Omental fat pad (tissue), 4 donors: Measurements from ENCODE around the gene MRPL44. TPM values are rescaled to one million over a fixed set of nuclear protein-coding genes. Genes with fewer than 3 reads are reported as not detected.

Experiments used
- ATAC-seq: fragments of 150-250 bp; one replicate; pipeline ENCODE4 v1.9.1; 2016; ENCODE audit warnings: mild to moderate bottlenecking, moderate library complexity; ENCODE audit not compliant: low FRiP score
- DNase-seq: peaks from one replicate; pipeline ENCODE4 v3.0.0-alpha.2; 2019; ENCODE audit warnings: low spot score
- total RNA-seq, 4 donors: library from RNA; depleted of rRNA; stranded (reverse); fragments of >200 nt; gene quantifications; one replicate each; pipeline ENCODE4 v1.1.0, GENCODE V29; 2016
- TF ChIP-seq, protein P1 (sequence below), 3 donors: fragments of 450-650 bp; IDR thresholded peaks; one replicate each; pipeline ENCODE4 v1.5.1; 2016 to 2017; ENCODE audit warnings: antibody characterized with exemption in 3 of 3, mild to moderate bottlenecking in 3 of 3, moderate library complexity in 2 of 3

The MRPL44 gene
- total RNA-seq, 4 donors from 2014 or later, result 18.8 to 32.4 (median 21.1) TPM

DNA sequence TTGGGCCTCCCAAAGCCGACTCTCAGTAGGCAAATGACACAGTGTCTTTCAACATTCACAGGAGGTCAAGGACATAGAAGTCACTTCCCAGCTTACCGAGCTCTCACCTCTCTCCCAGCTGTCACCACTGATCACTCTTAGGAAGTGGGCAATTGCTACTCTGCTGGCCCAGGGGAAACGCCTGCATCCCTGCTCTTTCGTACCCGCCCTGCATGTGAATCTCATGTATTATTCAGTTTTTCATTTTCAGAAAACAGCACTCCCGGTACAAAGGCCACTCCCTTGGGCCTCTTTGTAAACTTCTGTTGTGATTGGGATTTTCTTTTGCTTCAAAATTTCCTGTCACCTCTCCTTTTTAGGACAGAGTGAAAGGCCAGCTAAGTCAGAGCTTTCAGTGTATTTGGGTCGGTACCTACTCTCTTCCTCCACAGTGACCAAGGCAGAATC is 15.4 kb downstream of the MRPL44 start:
- ATAC-seq (no peak), DNase-seq (no peak)

DNA sequence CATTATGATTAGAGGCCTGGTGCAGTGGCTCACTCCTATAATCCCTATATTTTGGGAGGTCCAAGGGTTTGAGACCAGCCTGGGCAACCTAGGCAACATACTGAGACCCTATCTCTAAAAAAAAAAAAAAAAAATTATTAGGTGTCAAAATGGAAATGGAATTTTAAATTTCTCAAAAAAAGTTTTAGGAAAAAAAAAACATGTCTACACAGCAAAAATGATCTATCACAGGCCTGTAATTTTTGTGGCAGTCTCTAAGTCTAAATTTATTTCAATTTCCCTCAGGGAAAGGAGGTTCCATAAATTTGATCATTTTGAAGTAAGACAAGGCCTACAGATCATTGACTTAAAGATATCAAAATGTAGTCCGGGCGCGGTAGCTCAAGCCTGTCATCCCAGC is 16.3 kb downstream of the MRPL44 start:
- ATAC-seq (no peak), DNase-seq (no peak)
- TF ChIP-seq, protein P1, sequence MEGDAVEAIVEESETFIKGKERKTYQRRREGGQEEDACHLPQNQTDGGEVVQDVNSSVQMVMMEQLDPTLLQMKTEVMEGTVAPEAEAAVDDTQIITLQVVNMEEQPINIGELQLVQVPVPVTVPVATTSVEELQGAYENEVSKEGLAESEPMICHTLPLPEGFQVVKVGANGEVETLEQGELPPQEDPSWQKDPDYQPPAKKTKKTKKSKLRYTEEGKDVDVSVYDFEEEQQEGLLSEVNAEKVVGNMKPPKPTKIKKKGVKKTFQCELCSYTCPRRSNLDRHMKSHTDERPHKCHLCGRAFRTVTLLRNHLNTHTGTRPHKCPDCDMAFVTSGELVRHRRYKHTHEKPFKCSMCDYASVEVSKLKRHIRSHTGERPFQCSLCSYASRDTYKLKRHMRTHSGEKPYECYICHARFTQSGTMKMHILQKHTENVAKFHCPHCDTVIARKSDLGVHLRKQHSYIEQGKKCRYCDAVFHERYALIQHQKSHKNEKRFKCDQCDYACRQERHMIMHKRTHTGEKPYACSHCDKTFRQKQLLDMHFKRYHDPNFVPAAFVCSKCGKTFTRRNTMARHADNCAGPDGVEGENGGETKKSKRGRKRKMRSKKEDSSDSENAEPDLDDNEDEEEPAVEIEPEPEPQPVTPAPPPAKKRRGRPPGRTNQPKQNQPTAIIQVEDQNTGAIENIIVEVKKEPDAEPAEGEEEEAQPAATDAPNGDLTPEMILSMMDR (IDR thresholded peaks at IDR 0.05), result no peak

More for the DNA sequence above, 15.4 kb downstream of the MRPL44 start:
- TF ChIP-seq, protein P1 (IDR thresholded peaks at IDR 0.05), result no peak

DNA sequence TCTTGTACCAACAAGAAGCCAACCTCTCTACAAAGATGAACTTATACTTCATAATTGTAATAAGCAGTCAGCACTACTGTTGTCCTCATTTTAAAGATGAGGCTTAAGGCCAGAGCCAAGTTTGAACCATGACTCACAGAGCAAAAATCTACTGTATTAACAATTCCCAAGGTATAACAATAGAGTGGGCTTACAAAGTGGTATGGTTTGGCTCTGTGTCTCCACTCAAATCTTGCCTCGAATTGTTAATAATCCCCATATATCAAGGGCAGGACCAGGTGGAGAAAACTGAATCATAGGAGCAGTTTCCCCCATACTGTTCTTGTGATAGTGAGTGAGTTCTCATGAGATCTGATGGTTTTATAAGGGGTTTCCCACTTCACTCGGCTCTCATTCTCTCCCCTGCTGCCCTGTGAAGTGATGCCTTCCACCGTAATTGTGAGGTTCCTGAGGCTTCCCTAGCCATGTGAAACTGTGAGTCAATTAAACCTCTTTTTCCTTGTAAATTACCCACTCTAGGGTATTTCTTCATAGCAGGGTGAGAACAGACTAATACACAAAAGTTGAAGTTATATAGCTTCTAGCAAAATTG is 19.5 kb downstream of the MRPL44 start:
- TF ChIP-seq, protein P1 (IDR thresholded peaks at IDR 0.05), result no peak
- no peak for DNase-seq
- ATAC-seq, result no peak

DNA sequence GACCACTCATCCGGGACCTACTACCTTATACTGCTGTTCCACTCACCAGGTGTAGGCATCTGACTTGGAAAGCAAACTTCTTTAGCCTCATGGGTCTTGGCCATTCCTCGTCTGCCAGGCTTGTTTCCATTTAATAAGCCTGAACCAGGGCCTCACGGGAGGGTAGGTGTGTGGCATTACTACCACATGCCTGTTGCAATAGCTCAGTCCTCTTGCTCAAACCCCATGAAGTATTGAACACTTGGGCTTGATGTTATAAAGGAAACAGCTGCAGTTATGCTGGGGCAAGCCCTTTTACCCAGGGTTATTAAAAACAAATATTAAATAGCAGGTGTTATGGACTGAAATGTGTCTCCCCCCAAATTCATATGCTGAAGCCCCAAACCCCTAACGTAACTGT is 21.2 kb downstream of the MRPL44 start:
- ATAC-seq (no peak), DNase-seq (no peak)
- TF ChIP-seq, protein P1 (IDR thresholded peaks at IDR 0.05), result no peak

DNA sequence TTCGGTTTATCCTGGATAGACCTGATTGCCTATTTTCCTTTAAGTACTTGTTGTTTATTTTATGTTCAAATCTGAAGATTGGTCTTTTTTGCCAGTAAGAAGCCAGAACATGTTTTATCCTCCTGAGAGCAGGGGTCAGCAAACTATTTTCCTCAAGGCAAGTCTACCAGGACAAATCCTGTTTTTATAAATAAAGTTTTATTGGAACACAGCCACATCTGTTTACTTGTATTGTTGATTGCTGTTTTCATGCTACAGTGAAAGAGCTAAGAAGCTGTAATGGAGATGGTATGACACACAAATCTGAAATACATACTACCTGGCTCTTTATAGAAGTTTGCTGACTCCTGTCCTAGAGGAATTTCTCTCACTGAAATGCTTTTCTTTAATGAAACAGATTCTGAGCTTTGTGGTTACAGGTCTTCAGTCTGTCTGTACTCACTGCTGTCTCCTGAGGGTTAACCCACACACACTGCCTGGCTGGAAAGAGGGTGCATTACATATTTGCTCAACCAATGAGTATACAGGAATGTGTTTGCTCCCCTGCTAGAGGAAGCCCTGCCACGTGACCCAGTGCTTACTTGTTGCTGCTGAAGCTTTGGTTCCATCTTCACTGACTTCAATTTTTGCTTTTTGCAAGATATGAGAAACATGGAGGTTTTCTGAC is 22.6 kb downstream of the MRPL44 start:
- no peak for DNase-seq
- ATAC-seq, result no peak
- TF ChIP-seq, protein P1 (IDR thresholded peaks at IDR 0.05), result no peak

DNA sequence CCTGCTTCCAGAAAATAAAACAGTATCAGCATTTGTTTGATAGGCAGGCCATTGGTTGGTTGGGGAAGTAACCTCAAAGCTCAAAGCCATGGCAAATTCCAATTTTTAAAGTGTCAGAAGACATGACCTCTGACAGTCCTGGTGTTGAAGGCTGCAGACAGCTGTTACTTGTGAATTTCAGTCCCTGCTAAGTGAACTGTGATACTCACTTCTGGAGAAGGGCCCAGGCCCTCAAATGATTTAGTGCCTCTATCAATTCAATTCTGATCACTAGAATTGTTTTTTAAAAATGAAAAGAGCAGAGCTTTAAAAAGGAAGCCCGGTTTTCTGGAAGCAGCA is 23.1 kb downstream of the MRPL44 start:
- DNase-seq (no peak), ATAC-seq (no peak)
- TF ChIP-seq, protein P1 (IDR thresholded peaks at IDR 0.05), result no peak

DNA sequence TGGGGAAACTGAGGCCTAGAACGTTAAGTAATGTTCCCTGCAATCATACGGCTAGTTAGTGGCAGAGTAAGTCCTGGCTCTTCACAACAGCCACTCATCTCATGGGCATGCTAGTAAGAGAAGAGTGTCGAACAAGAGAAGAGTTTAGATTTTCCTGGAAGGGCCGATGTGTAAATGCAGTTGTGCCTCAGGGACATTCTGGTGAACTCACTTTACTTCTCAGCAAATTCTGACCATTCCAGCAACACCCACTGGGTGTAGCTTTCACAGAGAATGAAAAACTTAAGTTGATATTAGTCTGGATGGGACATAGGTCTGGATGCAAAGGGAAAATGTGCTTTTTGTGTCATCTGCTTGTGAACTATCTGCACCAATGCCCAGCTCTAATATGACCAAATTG is 23.5 kb downstream of the MRPL44 start:
- no peak for DNase-seq
- no peak for ATAC-seq
- TF ChIP-seq, protein P1 (IDR thresholded peaks at IDR 0.05), result no peak
